IMR-90 (cell line): Measurements from ENCODE around the gene SOX6. TPM values are rescaled to one million over a fixed set of nuclear protein-coding genes. Genes with fewer than 3 reads are reported as not detected.

Source experiments
- ATAC-seq: fragments of 200-7000 bp; cut with Tn5 transposase; 2 replicates; pipeline ENCODE4 v1.9.1; 2020; ENCODE audit warnings: low read depth, mild to moderate bottlenecking, moderate library complexity
- BruUV-seq: library from RNA; stranded (reverse); fragments of 400-500 nt; replicated peaks from 2 replicates; lab custom pipeline; 2021; lab: Mats Ljungman, UMichigan
- CTCF ChIA-PET: fragments of 300-600 bp; formaldehyde crosslinking; extraction: SDS; loops from one replicate; lab custom pipeline; 2021; ENCODE audit warnings: antibody characterized with exemption; lab: Yijun Ruan, JAX
- POLR2A ChIA-PET: fragments of 300-600 bp; sonication (Branson Sonifier 250); formaldehyde crosslinking; loops from one replicate; lab custom pipeline; 2022; ENCODE audit warnings: antibody characterized with exemption; ENCODE audit not compliant: unreplicated experiment; lab: Charles Lee
- DNase-seq: peaks from one replicate; pipeline ENCODE4 v3.0.0; 2013
- H2AFZ ChIP-seq: replicated peaks from 2 replicates; pipeline ENCODE3; 2013; ENCODE audit warnings: low read length, mild to moderate bottlenecking; ENCODE audit not compliant: poor library complexity
- H2AK5ac ChIP-seq: 2 replicates; pipeline ENCODE4 v1.6.1; 2013; ENCODE audit warnings: low read depth, low read length, inconsistent platforms
- H2AK9ac ChIP-seq: replicated peaks from 2 replicates; pipeline ENCODE3; 2013; ENCODE audit warnings: mild to moderate bottlenecking, low read depth, low read length, moderate library complexity; ENCODE audit not compliant: poor library complexity
- H2BK120ac ChIP-seq: 2 replicates; pipeline ENCODE4 v1.6.1; 2013; ENCODE audit warnings: low read depth, low read length, inconsistent platforms
- H2BK15ac ChIP-seq: 3 replicates; pipeline ENCODE4 v1.6.1; 2013; ENCODE audit warnings: low read depth, low read length, inconsistent platforms
- H2BK20ac ChIP-seq: 2 replicates; pipeline ENCODE4 v1.6.1; 2013; ENCODE audit warnings: low read depth, mild to moderate bottlenecking, inconsistent platforms, low read length, moderate library complexity
- H2BK5ac ChIP-seq: 2 replicates; pipeline ENCODE4 v1.6.1; 2013; ENCODE audit warnings: mild to moderate bottlenecking, low read depth, low read length, inconsistent platforms; ENCODE audit not compliant: poor library complexity, severe bottlenecking
- H3K14ac ChIP-seq: replicated peaks from 2 replicates; pipeline ENCODE4 v1.6.1; 2013; ENCODE audit warnings: low read depth, low read length, inconsistent platforms
- H3K18ac ChIP-seq: 2 replicates; pipeline ENCODE4 v1.6.1; 2013; ENCODE audit warnings: low read depth, low read length, control low read depth
- H3K23ac ChIP-seq: 2 replicates; pipeline ENCODE4 v1.6.1; 2013; ENCODE audit warnings: low read depth, low read length, inconsistent platforms
- H3K27ac ChIP-seq: 2 replicates; pipeline ENCODE4 v1.5.1; 2013; ENCODE audit warnings: mild to moderate bottlenecking, control low read depth, low read length; ENCODE audit not compliant: insufficient read depth
- H3K27me3 ChIP-seq: 2 replicates; pipeline ENCODE4 v1.6.1; 2013; ENCODE audit warnings: low read length; ENCODE audit not compliant: control insufficient read depth, insufficient read depth
- H3K36me3 ChIP-seq: 2 replicates; pipeline ENCODE4 v1.6.1; 2013; ENCODE audit warnings: low read length, mixed read lengths; ENCODE audit not compliant: control insufficient read depth, insufficient read depth
- H3K4ac ChIP-seq: 2 replicates; pipeline ENCODE4 v1.6.1; 2013; ENCODE audit warnings: low read depth, low read length, inconsistent platforms
- H3K4me1 ChIP-seq: 2 replicates; pipeline ENCODE4 v1.6.1; 2013; ENCODE audit warnings: low read length, mixed read lengths; ENCODE audit not compliant: control insufficient read depth, insufficient read depth
- H3K4me2 ChIP-seq: 2 replicates; pipeline ENCODE4 v1.6.1; 2013; ENCODE audit warnings: low read depth, mild to moderate bottlenecking, control low read depth, low read length, moderate library complexity
- H3K4me3 ChIP-seq: 2 replicates; pipeline ENCODE4 v1.5.1; 2013; ENCODE audit warnings: low read depth, mild to moderate bottlenecking, control low read depth, low read length, moderate library complexity; ENCODE audit not compliant: insufficient read depth
- H3K56ac ChIP-seq: 2 replicates; pipeline ENCODE4 v1.6.1; 2013; ENCODE audit warnings: low read length, inconsistent platforms; ENCODE audit not compliant: insufficient read depth; ENCODE audit errors: extremely low read depth
- H3K79me1 ChIP-seq, 2 experiments: 2 replicates each; pipeline ENCODE4 v1.6.1; 2013; ENCODE audit warnings: low read length in 2 of 2, inconsistent platforms in 1 of 2, low read depth in 1 of 2
- H3K9ac ChIP-seq: 2 replicates; pipeline ENCODE4 v1.6.1; 2013; ENCODE audit warnings: low read depth, low read length, control low read depth
- H3K9me1 ChIP-seq: 2 replicates; pipeline ENCODE4 v1.6.1; 2013; ENCODE audit warnings: low read length, inconsistent platforms; ENCODE audit not compliant: insufficient read depth
- H3K9me3 ChIP-seq: 2 replicates; pipeline ENCODE4 v1.6.1; 2013; ENCODE audit warnings: low read length; ENCODE audit not compliant: control insufficient read depth, insufficient read depth
- H4K20me1 ChIP-seq: 2 replicates; pipeline ENCODE4 v1.6.1; 2013; ENCODE audit warnings: low read length, inconsistent platforms; ENCODE audit not compliant: insufficient read depth
- H4K5ac ChIP-seq: 2 replicates; pipeline ENCODE4 v1.6.1; 2013; ENCODE audit warnings: mild to moderate bottlenecking, low read depth, low read length, control low read depth
- H4K8ac ChIP-seq, 2 experiments: 2 replicates each; pipeline ENCODE4 v1.6.1; 2013; ENCODE audit warnings: low read depth in 2 of 2, low read length in 2 of 2, control low read depth in 1 of 2, inconsistent platforms in 1 of 2
- H4K91ac ChIP-seq: 2 replicates; pipeline ENCODE4 v1.6.1; 2013; ENCODE audit warnings: low read depth, low read length, inconsistent platforms; ENCODE audit not compliant: insufficient read depth
- dilution Hi-C: fragments of 300-500 bp; cut with HindIII; formaldehyde crosslinking; loops from one replicate; pipeline ENCODE4 v1.14.3; 2018; ENCODE audit warnings: low sequenced_read_pairs; ENCODE audit not compliant: unreplicated experiment
- in situ Hi-C: fragments of 300-500 bp; cut with MboI; formaldehyde crosslinking; loops from 3 replicates; pipeline ENCODE4 v1.14.3; 2019; ENCODE audit warnings: low sequenced_read_pairs, inconsistent platforms, mixed read lengths
- intact Hi-C: fragments of 100-400 bp; cut with micrococcal nuclease; formaldehyde crosslinking; loops from 2 replicates; pipeline ENCODE4 v1.10.0; 2022
- polyA plus RNA-seq, 3 experiments: library from polyadenylated mRNA; depleted of rRNA; stranded (reverse); fragments of >200 nt; gene quantifications; 2 replicates each; pipeline ENCODE4 v1.2.3, GENCODE V29; 2012; ENCODE audit warnings: low replicate concordance in 1 of 3
- total RNA-seq: library from RNA; depleted of rRNA; stranded (reverse); fragments of >200 nt; gene quantifications from 2 replicates; pipeline ENCODE4 v1.2.3, GENCODE V29; 2012
- TF ChIP-seq, protein P1 (sequence below): fragments of 150-350 bp; IDR thresholded peaks from 2 replicates; pipeline ENCODE4 v1.6.1; 2017; ENCODE audit warnings: mild to moderate bottlenecking, antibody characterized with exemption, low read length, low read depth
- TF ChIP-seq, protein P2 (sequence below): conservative IDR thresholded peaks from 2 replicates; pipeline ENCODE4 v1.5.1; 2012; ENCODE audit warnings: mild to moderate bottlenecking, low read depth, low read length, improper control_type of control experiment

Gene SOX6
- total and polyA plus RNA-seq, 2 of the 4 experiments (the other 2 are of a cell fraction): 1.7 to 7.7 TPM

DNA sequence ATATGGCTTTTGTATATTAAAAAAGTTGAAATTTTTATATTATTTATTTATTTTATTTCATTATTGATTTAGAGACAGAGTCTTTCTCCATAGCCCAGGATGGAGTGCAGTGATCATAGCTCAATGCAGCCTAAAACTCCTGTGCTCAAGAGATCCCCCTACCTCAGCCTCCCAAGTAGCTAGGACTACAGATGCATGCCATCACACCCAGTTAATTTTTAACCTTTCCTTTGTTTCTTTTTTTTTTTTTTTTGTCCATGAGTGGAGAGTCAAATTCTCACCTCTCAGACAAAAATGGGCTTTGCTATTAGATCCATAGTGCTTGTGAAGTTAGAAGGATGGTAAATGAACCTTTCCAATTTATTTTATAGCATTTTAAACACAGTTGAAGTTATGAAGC lies 182.5 kb downstream of the SOX6 start:
- Histone ChIP-seq H3K23ac (no peak overlapping the region), H2AFZ (no peak overlapping the region), H2BK15ac (no peak overlapping the region), H2AK9ac (no peak overlapping the region), H4K5ac (no peak overlapping the region), H3K27ac (no peak overlapping the region), H4K8ac (no peak overlapping the region), H3K27me3 (no peaks in the 10 kb centered on the region), H2BK20ac (no peak overlapping the region), H2BK5ac (no peak overlapping the region), H3K56ac (no peak overlapping the region), H2BK120ac (no peak overlapping the region), H3K4me3 (no peak overlapping the region), H4K20me1 (no peaks in the 10 kb centered on the region), H4K91ac (no peak overlapping the region), H3K4me2 (no peak overlapping the region), H3K18ac (no peak overlapping the region), H2AK5ac (no peak overlapping the region; the same call in 1 of the 2 replicates), H3K4ac (no peak overlapping the region), H3K36me3 (no peaks in the 10 kb centered on the region), H3K14ac (no peak overlapping the region), H3K4me1 (peaks cover 4% of the 10 kb centered on the region), H3K9me3 (no peaks in the 10 kb centered on the region), H3K79me1 (no peaks in the 10 kb centered on the region; a peak in 1 of 4 replicates), H3K9ac (no peak overlapping the region), H3K9me1 (no peaks in the 10 kb centered on the region)
- intact Hi-C loops (no loop called here), dilution Hi-C loops (no loop called here), in situ Hi-C loops (no loop called here)
- ATAC-seq (no peak), DNase-seq (no peak)
- ChIA-PET CTCF (interaction anchor here (0.6 kb wide), 1 partner anchor 228 kb away, joined by 3 read pairs; no protein-coding TSS in a partner anchor), POLR2A (no interaction called here)
- BruUV-seq: no TSS peak
- TF ChIP-seq, protein P1, sequence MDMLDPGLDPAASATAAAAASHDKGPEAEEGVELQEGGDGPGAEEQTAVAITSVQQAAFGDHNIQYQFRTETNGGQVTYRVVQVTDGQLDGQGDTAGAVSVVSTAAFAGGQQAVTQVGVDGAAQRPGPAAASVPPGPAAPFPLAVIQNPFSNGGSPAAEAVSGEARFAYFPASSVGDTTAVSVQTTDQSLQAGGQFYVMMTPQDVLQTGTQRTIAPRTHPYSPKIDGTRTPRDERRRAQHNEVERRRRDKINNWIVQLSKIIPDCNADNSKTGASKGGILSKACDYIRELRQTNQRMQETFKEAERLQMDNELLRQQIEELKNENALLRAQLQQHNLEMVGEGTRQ: no peak
- TF ChIP-seq, protein P2, sequence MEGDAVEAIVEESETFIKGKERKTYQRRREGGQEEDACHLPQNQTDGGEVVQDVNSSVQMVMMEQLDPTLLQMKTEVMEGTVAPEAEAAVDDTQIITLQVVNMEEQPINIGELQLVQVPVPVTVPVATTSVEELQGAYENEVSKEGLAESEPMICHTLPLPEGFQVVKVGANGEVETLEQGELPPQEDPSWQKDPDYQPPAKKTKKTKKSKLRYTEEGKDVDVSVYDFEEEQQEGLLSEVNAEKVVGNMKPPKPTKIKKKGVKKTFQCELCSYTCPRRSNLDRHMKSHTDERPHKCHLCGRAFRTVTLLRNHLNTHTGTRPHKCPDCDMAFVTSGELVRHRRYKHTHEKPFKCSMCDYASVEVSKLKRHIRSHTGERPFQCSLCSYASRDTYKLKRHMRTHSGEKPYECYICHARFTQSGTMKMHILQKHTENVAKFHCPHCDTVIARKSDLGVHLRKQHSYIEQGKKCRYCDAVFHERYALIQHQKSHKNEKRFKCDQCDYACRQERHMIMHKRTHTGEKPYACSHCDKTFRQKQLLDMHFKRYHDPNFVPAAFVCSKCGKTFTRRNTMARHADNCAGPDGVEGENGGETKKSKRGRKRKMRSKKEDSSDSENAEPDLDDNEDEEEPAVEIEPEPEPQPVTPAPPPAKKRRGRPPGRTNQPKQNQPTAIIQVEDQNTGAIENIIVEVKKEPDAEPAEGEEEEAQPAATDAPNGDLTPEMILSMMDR: no peak
